Loucy (cell line): ENCODE measurements around the gene PLEKHA6.

ENCODE experiments used
- H2AFZ ChIP-seq: fragments of 200-600 bp; sonication (generic); 2 replicates; pipeline ENCODE4 v1.6.0; 2016; ENCODE audit warnings: antibody characterized with exemption, mild to moderate bottlenecking, low read length, moderate library complexity
- H3F3A ChIP-seq: fragments of 200-600 bp; 2 replicates; pipeline ENCODE4 v1.6.0; 2016; ENCODE audit warnings: antibody characterized with exemption, low read depth, mild to moderate bottlenecking
- H3K27me3 ChIP-seq: fragments of 200-600 bp; sonication (generic); 2 replicates; pipeline ENCODE4 v1.6.1; 2014; ENCODE audit warnings: low read length, mild to moderate bottlenecking; ENCODE audit not compliant: insufficient read depth, poor library complexity, severe bottlenecking
- H3K36me3 ChIP-seq: fragments of 200-600 bp; sonication (generic); 2 replicates; pipeline ENCODE4 v1.6.1; 2016; ENCODE audit warnings: low read length; ENCODE audit not compliant: insufficient read depth
- H3K4me1 ChIP-seq: fragments of 200-600 bp; sonication (generic); 2 replicates; pipeline ENCODE4 v1.5.1; 2014; ENCODE audit warnings: low read length, mild to moderate bottlenecking; ENCODE audit not compliant: insufficient read depth, poor library complexity, severe bottlenecking
- H3K4me2 ChIP-seq: fragments of 200-600 bp; sonication (generic); 2 replicates; pipeline ENCODE4 v1.6.0; 2014; ENCODE audit warnings: antibody characterized with exemption, low read length, low read depth, mild to moderate bottlenecking; ENCODE audit not compliant: poor library complexity, severe bottlenecking
- H3K4me3 ChIP-seq: fragments of 200-600 bp; sonication (generic); 2 replicates; pipeline ENCODE4 v1.5.1; 2014; ENCODE audit warnings: low read length, mild to moderate bottlenecking, mixed read lengths; ENCODE audit not compliant: poor library complexity, severe bottlenecking
- H3K79me2 ChIP-seq: fragments of 200-600 bp; sonication (generic); 2 replicates; pipeline ENCODE4 v1.6.1; 2014; ENCODE audit warnings: low read length; ENCODE audit not compliant: insufficient read depth
- H3K9ac ChIP-seq: fragments of 200-600 bp; sonication (generic); 2 replicates; pipeline ENCODE4 v1.6.0; 2014; ENCODE audit warnings: mild to moderate bottlenecking, low read depth, low read length, moderate library complexity; ENCODE audit not compliant: poor library complexity, severe bottlenecking
- H3K9me2 ChIP-seq: fragments of 200-600 bp; sonication (generic); replicated peaks from 2 replicates; pipeline ENCODE4 v1.6.1; 2016; ENCODE audit warnings: low read depth, low read length, mixed read lengths
- H3K9me3 ChIP-seq: fragments of 200-600 bp; sonication (generic); 2 replicates; pipeline ENCODE4 v1.6.1; 2014; ENCODE audit warnings: mild to moderate bottlenecking, antibody characterized with exemption, low read length, low read depth; ENCODE audit not compliant: insufficient read depth
- H4K20me1 ChIP-seq: fragments of 200-600 bp; sonication (generic); 2 replicates; pipeline ENCODE4 v1.6.0; 2014; ENCODE audit warnings: antibody characterized with exemption, low read length, mild to moderate bottlenecking; ENCODE audit not compliant: insufficient read depth, poor library complexity, severe bottlenecking
- EZH2phosphoT487 ChIP-seq: fragments of 200-600 bp; IDR thresholded peaks from 2 replicates; pipeline ENCODE4 v1.6.1; 2018; ENCODE audit warnings: antibody characterized with exemption, mild to moderate bottlenecking, moderate library complexity, borderline replicate concordance
- TF ChIP-seq, protein P1 (sequence below): fragments of 200-600 bp; sonication (generic); conservative IDR thresholded peaks from 2 replicates; pipeline ENCODE4 v1.5.1; 2014; ENCODE audit warnings: mild to moderate bottlenecking, antibody characterized with exemption, low read length

Gene PLEKHA6

DNA sequence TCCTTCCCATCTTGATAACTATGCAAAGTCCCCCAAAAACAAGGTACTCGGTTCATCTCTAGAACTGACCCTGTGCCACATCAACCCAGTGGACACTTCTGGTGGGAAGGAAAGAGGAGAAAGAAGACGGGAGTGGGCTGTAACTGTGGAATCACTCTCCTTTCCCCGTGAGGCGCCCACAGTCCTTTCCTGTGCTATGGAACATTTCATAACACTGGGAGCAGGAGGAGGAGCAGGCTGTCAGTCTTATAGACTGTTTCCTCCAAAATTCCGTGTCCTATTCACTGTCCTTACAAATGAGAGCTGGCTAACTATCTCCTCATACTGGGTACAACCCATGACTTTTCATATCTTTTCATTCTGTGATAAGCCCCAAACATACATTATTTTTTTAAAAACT, 40.7 kb downstream of the PLEKHA6 start:
- Histone ChIP-seq H3K4me1 (no peaks in the 10 kb centered on the region), H3K9ac (no peak overlapping the region), H3K36me3 (no peaks in the 10 kb centered on the region), H3K9me2 (no peaks in the 10 kb centered on the region), H3F3A (no peaks in the 10 kb centered on the region), H3K9me3 (no peaks in the 10 kb centered on the region), H3K4me2 (no peak overlapping the region), H3K27me3 (no peaks in the 10 kb centered on the region), H4K20me1 (no peaks in the 10 kb centered on the region), H3K79me2 (no peaks in the 10 kb centered on the region), H2AFZ (no peak overlapping the region), H3K4me3 (no peak overlapping the region)
- no peak for TF ChIP-seq EZH2phosphoT487
- TF ChIP-seq, protein P1, sequence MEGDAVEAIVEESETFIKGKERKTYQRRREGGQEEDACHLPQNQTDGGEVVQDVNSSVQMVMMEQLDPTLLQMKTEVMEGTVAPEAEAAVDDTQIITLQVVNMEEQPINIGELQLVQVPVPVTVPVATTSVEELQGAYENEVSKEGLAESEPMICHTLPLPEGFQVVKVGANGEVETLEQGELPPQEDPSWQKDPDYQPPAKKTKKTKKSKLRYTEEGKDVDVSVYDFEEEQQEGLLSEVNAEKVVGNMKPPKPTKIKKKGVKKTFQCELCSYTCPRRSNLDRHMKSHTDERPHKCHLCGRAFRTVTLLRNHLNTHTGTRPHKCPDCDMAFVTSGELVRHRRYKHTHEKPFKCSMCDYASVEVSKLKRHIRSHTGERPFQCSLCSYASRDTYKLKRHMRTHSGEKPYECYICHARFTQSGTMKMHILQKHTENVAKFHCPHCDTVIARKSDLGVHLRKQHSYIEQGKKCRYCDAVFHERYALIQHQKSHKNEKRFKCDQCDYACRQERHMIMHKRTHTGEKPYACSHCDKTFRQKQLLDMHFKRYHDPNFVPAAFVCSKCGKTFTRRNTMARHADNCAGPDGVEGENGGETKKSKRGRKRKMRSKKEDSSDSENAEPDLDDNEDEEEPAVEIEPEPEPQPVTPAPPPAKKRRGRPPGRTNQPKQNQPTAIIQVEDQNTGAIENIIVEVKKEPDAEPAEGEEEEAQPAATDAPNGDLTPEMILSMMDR, result no peak

DNA sequence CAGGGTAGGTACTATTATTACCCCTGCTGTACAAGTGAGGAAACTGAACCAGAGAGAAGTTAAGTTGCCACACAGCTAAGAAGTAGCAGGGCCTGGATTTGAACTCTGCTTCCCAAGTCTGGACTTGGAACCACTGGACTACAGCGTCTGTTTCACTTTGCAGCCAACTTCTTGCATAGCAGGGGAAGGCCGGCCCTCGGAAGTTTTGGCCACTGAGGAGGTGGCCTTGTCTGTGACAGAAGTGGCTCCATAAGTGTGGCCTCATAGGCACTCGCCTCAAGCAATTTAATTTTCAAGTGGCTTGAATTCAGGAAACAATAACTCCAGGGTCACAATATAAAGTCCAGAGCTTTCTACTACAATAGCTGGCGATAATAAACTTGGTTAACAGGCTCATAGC, 41.4 kb downstream of the PLEKHA6 start:
- Histone ChIP-seq H3K4me2 (no peak overlapping the region), H3K9me2 (no peaks in the 10 kb centered on the region), H3K4me1 (peaks cover 6% of the 10 kb centered on the region), H3F3A (no peaks in the 10 kb centered on the region), H3K9ac (no peak overlapping the region), H2AFZ (no peak overlapping the region), H3K79me2 (no peaks in the 10 kb centered on the region), H3K9me3 (no peaks in the 10 kb centered on the region), H3K27me3 (no peaks in the 10 kb centered on the region), H4K20me1 (no peaks in the 10 kb centered on the region), H3K4me3 (no peak overlapping the region), H3K36me3 (no peaks in the 10 kb centered on the region)
- no peak for TF ChIP-seq EZH2phosphoT487
- TF ChIP-seq, protein P1, result no peak

DNA sequence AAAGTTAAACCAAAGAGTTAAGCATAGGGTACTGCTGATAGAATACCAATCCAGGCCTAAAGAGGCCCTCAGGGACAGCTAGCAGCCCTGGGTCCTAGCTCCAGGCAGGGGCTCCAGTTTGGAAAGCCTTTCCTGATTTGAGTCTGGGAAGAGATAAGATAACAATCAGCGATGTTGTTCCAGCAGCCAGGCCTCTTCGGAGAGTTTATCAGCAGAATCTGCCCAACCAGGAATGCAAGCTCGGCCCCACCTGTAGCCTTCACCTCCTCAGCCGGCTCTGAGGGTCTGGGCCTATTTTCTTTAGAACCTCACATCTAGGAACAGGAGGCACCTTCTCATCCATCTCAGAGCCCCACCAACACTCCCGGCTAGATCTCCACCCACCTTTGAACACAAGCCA, 42.6 kb downstream of the PLEKHA6 start:
- H3F3A ChIP-seq, result no peaks in the 10 kb centered on the region
- no peaks in the 10 kb centered on the region for H3K9me3 ChIP-seq
- TF ChIP-seq EZH2phosphoT487, result no peak
- TF ChIP-seq, protein P1, result no peak
- no peak overlapping the region for H3K4me3 ChIP-seq
- H3K4me2 ChIP-seq, result no peak overlapping the region
- H3K9me2 ChIP-seq, result no peaks in the 10 kb centered on the region
- no peaks in the 10 kb centered on the region for H3K79me2 ChIP-seq
- no peak overlapping the region for H2AFZ ChIP-seq
- H3K4me1 ChIP-seq, result peaks cover 7% of the 10 kb centered on the region
- no peaks in the 10 kb centered on the region for H3K27me3 ChIP-seq
- no peaks in the 10 kb centered on the region for H3K36me3 ChIP-seq
- H4K20me1 ChIP-seq, result no peaks in the 10 kb centered on the region
- H3K9ac ChIP-seq, result no peak overlapping the region
